Measurements from ENCODE around the gene GNB1.
"Not testable (repeated sequence)": the region's sequence is repeated elsewhere in the genome, so short reads cannot be mapped to it uniquely, and the experiment has no call there.

GNB1 gene

DNA sequence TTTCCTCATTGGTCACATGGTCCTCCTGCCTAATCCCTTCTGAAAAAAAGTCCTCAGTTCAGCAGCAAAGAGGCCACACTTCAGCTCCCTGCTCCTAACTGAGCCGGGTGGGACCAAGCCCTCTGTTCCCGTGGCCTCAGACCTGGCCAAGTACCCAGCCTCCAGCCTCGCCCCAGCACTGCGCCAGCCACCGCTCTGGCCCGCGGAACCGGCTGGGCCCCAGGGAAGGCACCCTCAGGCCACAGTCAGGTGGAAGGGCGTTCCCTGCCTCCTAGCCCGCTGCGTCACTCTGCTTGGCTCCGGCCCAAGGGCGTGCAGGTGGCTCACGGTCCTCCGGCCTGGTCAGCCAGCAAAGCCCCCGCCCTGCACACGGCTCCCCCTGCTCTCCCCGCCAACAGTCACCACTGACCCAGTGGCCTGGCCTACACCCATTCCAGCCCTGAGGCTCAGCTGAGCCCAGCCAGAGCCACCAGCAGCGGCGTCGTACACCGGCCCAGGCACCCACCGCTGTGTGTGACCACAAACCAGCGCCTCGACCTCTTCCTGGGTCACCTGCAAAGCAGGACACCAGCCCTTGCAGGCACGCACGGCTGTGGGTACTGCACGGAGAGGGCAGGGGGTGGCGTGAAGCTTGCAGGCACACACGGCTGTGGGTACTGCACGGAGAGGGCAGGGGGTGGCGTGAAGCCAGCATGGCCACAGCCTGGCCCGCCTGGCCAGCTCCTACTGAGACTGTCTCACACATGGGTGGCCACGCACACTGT, 132.0 kb downstream of the GNB1 start:
- no peak for DNase-seq

DNA sequence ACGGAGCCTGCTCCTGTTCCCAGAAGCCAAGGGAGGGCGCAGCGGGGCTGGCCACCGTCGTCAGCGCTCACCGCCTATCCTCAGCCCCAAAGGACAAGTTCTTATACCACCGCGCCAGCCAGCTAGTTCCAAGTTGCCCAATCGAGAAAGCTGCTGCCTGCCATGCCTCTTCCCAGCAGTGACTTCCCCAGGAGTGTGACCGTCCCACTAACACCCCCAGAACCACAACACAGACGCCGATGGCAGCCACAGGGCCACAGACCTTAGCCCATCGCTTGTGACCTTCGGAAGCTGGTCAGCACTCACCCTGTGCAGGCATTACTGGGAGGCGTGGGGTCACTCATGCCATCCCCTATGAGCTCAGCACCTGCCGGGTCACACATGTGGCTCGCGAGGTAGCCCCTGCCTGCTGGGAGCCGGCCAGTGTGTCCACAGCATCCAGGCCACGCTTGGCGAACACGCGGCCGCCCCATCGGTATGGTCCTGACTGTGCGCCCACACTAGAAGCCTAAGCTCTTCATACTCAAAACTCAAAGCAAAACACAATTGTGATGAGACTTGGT, 132.7 kb downstream of the GNB1 start:
- DNase-seq, result no peak

- DNase-seq, result no peak
These were observed 133.3 kb downstream of the GNB1 start for GRCh38 chr1:1757422-1758058.

GRCh38 chr1:1756661-1757421, 134.0 kb downstream of the GNB1 start:
- no peak for DNase-seq

GRCh38 chr1:1755852-1756251, 135.0 kb downstream of the GNB1 start:
- no peak for DNase-seq

DNA sequence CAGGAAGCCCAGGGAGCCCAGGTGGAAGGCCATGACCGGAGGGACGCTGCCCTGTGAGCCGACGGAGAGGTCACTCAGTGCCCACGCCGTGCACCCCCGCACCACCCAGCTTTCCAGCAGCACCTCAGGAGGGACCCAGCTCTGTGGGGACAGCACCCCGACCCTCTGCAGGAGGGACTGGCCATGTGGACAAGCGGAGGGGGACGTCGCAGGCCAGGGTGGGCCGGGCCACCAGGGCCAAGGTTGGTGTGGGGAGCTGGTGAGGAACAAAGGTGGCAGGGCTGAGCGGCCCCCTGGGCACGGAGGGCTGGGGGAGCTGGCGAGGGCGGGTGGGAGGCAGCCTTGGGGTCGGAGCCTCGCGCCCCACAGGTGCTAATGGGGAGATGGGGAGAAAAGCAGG, 135.5 kb downstream of the GNB1 start:
- no peak for DNase-seq

- no peak for DNase-seq
These were observed 136.7 kb downstream of the GNB1 start for GRCh38 chr1:1754051-1754815.

- no peak for DNase-seq
These were observed 137.3 kb downstream of the GNB1 start for GRCh38 chr1:1753607-1754005.

DNA sequence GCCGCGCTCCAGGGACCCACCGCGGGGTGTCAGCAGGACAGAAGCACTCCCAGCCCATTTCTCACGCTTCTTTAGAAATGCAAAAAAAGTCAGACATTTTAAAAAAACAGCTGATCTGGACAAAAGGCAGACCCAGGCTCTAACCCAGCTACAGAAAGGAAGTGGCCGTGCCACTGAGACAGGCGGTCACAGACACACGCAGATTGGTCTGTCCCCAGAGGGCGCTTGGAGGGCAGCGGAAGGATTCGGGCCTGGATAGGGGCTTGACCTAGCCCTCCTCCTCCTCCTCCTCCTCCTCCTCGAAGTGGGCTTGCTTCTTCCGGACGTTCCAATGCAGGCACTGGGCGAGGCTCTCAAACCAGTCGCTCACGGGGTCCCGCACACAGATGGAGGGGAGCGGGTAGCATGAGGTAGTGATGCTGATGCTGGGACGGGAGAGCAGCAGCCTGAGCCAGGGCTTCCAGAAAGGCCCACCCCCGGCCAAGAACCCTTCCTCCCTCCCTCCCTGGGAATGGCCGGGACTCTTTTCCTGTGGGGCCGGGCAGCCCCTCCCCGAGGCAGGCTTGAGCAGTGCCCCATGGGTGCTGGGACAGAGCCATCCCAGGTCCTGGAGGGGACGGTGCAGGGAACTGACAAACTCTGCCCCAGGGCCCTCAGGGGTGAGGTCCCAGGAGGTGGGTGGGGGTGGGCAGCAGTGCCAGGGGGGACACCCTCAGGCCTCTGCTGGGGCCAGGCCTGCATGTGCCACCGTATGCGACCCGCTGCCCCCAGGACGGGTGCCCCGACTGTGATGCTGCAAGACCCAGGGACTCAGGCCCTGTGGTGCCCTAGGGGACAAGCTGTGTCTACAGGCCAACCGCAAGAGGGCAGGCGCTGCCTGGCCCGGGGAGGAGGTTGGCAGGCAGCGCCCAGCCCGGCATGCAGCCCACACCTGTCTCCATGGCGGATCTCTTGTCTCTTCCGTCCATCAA, 138.0 kb downstream of the GNB1 start:
- no peak for DNase-seq

- DNase-seq, result no peak
These were observed 138.7 kb downstream of the GNB1 start for GRCh38 chr1:1752190-1752589.

GRCh38 chr1:1749941-1750340, 140.9 kb downstream of the GNB1 start:
- DNase-seq, result not testable (repeated sequence)

GRCh38 chr1:1748686-1749321, 142.1 kb downstream of the GNB1 start:
- no peak for DNase-seq

DNA sequence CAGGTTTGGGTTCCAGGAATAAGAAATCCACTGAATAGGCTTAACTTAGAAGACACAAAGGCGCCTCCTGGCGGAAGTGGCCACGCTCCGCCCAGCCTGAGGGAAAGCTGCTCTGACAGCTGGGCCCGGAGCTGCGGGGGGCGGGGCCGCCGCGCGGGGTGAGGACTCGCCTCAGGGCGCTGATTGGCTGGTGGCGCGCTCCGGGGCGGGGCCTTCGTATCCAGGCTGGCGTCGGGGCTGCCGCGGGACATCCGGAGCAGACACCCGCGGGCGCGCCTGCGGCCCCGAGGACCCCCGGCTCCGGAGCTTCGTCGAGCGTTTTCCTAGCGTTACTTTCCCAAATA, 144.3 kb downstream of the GNB1 start:
- DNase-seq, result not testable (repeated sequence)

DNA sequence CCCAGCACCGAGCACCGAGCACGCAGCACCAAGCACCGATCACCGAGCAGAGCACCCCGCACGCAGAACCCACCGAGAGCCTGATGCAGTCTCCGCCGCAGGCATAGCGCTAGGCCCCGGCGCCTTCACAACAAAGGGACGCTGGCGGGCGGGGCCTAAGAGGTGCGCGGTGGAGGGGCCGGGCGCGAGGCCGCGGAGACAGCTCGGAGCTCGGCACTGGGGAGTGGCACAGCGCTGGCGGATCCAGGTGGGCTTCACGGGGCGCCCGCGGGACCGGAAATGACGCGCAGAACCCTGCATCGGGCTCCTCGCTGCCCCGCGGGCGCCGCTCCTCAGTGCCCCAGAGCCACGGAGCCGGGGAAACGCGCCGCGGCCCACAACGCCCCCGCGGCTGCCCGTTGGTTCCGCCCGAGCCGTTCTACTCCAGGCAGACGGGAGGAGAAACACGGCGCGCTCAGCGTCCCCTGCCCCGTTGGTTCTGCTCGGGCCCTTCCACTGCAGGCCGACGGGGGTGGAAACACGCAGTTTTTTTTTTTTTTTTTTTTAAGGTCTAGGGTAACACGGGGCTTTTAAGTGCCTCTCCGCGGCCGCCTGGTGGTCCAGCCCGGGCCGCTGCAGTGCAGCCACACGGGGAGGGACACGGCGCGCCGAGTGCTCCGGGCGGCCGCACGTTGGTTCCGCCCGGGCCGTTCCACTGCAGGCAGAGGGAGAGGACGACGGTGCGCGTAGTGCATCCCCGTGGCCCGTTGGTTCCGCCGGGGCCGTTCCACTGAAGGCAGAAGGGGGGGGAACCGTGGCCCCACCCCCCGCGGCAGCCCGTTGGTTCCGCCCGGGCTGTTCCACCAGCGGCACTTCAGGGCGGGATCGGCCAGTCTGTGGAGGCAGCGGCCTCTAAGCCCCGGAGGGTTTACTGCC, 145.0 kb downstream of the GNB1 start:
- peak; percentile 79 for DNase-seq

- DNase-seq, result not testable (repeated sequence)
These were observed 148.4 kb downstream of the GNB1 start for GRCh38 chr1:1742529-1742928.

DNA sequence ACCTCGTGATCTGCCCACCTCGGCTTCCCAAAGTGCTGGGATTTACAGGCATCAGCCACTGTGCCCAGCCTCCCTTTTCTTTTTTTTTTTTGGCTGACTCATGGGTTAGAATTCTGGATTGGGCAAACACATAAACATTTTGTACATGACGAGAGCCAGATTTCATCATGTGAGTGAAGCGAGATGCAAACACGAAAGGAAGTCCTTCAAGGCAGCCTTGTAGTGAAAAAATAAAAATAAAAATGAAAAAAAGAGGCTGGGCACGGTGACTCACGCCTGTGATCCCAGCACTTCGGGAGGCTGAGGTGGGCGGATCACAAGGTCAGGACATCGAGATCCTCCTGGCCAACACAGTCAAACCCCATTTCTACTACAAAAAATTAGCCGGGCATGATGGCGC, 149.9 kb downstream of the GNB1 start:
- not testable (repeated sequence) for DNase-seq

- DNase-seq, result not testable (repeated sequence)
These were observed 152.0 kb downstream of the GNB1 start for GRCh38 chr1:1738799-1739337.

- DNase-seq, result not testable (repeated sequence)
These were observed 153.0 kb downstream of the GNB1 start for GRCh38 chr1:1737675-1738590.

Measured in eye (tissue), 1 donor.